A549 treated with Hydrocortisone at 1 μM for 4 hours (cell line): ENCODE measurements around the gene TADA2B. TPM values are rescaled to one million over a fixed set of nuclear protein-coding genes. Genes with fewer than 3 reads are reported as not detected.

Experiments
- total RNA-seq: library from RNA; stranded (reverse); fragments of 200-300 nt; extraction: Qiagen RNA extraction; gene quantifications from 5 replicates; pipeline ENCODE4 v1.2.3, GENCODE V29; 2022

Gene TADA2B, protein sequence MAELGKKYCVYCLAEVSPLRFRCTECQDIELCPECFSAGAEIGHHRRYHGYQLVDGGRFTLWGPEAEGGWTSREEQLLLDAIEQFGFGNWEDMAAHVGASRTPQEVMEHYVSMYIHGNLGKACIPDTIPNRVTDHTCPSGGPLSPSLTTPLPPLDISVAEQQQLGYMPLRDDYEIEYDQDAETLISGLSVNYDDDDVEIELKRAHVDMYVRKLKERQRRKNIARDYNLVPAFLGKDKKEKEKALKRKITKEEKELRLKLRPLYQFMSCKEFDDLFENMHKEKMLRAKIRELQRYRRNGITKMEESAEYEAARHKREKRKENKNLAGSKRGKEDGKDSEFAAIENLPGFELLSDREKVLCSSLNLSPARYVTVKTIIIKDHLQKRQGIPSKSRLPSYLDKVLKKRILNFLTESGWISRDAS
- total RNA-seq, result 15.7 to 17.5 TPM (median 16.4 TPM) in 5 replicates

DNA sequence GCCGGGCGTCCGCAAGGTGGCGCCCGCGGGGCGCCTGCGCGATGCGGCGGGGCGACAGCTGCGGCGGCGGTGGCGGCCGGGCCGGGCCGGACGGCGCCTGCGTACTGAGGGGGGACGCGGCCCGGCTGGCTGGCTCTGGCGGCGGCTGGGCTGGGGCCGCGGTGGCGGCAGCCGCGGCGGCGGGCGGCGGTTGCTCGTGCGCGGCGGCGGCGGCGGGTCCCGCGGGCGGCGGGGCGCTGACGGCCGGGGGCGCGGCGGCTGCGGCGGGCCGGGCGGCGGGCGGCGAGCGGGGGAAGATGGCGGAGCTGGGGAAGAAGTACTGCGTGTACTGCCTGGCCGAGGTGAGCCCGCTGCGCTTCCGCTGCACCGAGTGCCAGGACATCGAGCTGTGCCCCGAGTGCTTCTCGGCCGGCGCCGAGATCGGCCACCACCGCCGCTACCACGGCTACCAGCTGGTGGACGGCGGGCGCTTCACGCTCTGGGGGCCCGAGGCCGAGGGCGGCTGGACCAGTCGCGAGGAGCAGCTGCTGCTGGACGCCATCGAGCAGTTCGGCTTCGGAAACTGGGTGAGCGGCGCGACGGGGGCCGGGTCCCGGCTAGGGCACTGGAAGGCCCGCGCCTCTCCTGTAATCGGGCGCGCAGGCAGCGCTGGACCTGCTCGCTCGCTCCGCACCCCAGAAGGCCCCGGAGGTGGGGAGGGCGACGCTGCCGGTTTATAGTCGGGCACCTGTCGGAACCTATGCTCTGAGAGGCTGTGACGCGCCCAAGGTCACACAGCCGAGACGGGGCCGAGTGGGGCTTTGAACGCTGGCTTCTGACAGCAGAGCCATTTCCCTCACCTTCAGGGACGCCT lies at the start of gene TADA2B:
TADA2B (plus strand) TSS at position 89 of the 853 bp plus-strand sequence; CDS start at position 297, 208 bp downstream.

GRCh38 chr4:7067452-7068278 lies 24.5 kb downstream of the TADA2B start, which contains the start of gene GRPEL1:
Gene GRPEL1, minus strand, starts transcription at chr4:7068064. Its CDS starts 32 bp downstream, at chr4:7068032.

Other genes with a start within 250 kb of the TADA2B start
- 37.1 to 43.8 TPM (median 40.3 TPM) in 5 replicates for gene TBC1D14, start 133.5 kb upstream of the TADA2B start, total RNA-seq
- gene GRPEL1, start 24.7 kb downstream of the TADA2B start, total RNA-seq, result 61.1 to 67.6 TPM (median 64.2 TPM) in 5 replicates
- 3.0 to 5.8 TPM (median 4.4 TPM) in 5 replicates for gene SORCS2, start 149.2 kb downstream of the TADA2B start, total RNA-seq